ENCODE results near the gene SLC17A8.

DNA sequence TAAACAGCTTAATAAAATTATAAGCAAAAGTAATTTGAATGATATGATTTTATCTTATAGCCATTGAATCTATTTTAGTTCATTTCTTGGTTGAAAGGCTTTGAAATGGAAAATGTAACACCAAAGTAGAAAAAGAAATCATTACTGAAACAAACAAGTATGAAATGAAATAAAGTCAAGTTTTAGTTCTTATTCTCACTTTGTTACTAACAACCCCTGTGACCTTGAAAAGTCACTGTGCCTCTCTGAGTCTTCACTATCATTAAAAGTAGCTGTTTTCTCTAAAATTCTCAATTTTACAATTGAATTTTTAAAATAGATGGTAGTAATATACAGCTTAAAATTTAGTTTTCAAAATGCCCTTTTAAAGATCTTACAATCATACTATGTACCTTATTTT is 32.4 kb upstream of the SLC17A8 start:
- TF ChIP-seq, protein P1, sequence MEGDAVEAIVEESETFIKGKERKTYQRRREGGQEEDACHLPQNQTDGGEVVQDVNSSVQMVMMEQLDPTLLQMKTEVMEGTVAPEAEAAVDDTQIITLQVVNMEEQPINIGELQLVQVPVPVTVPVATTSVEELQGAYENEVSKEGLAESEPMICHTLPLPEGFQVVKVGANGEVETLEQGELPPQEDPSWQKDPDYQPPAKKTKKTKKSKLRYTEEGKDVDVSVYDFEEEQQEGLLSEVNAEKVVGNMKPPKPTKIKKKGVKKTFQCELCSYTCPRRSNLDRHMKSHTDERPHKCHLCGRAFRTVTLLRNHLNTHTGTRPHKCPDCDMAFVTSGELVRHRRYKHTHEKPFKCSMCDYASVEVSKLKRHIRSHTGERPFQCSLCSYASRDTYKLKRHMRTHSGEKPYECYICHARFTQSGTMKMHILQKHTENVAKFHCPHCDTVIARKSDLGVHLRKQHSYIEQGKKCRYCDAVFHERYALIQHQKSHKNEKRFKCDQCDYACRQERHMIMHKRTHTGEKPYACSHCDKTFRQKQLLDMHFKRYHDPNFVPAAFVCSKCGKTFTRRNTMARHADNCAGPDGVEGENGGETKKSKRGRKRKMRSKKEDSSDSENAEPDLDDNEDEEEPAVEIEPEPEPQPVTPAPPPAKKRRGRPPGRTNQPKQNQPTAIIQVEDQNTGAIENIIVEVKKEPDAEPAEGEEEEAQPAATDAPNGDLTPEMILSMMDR (IDR thresholded peaks at IDR 0.05) = no peak
- no peak for TF ChIP-seq POLR2A (IDR thresholded peaks at IDR 0.05)
